Nasal cavity respiratory epithelium epithelial cell of viscerocranial mucosa (primary cell): Measurements from ENCODE around the gene TERB1. TPM values are rescaled to one million over a fixed set of nuclear protein-coding genes. Genes with fewer than 3 reads are reported as not detected.

Experiments used
- total RNA-seq: library from RNA; depleted of rRNA; stranded (reverse); fragments of >200 nt; gene quantifications from 2 replicates; pipeline ENCODE4 v1.2.3, GENCODE V29; 2014

Gene TERB1
- under 0.01 and 0.14 TPM in 2 replicates for total RNA-seq

GRCh38 chr16:66801320-66802105 is at the start of gene TERB1:
TSS of gene TERB1 (minus strand) at chr16:66801584. CDS start at chr16:66796798, 4,786 bp downstream.

GRCh38 chr16:66844342-66845079 is 43.1 kb upstream of the TERB1 start, which contains the start of gene CA7:
TSS of gene CA7 (plus strand) at chr16:66844414. CDS start at chr16:66844488, 74 bp downstream.

GRCh38 chr16:66830422-66831404 is 29.3 kb upstream of the TERB1 start, which contains the start of gene NAE1:
TSS of gene NAE1 (minus strand) at chr16:66830976. CDS start at chr16:66830899, 77 bp downstream.

GRCh38 chr16:66751303-66751991 is 49.9 kb downstream of the TERB1 start, which contains the start of gene DYNC1LI2:
TSS of gene DYNC1LI2 (minus strand) at chr16:66751609. CDS start at chr16:66751591, 18 bp downstream.

Other genes with a start within 250 kb of the TERB1 start
- 22.4 and 23.6 TPM in 2 replicates for gene CKLF, start 249.0 kb downstream of the TERB1 start, total RNA-seq
- gene CMTM1, start 235.1 kb downstream of the TERB1 start, total RNA-seq = 0.34 and 0.93 TPM in 2 replicates
- not detected in 2 replicates for gene CMTM2, start 222.1 kb downstream of the TERB1 start, total RNA-seq
- 1.4 and 9.4 TPM in 2 replicates for gene CMTM3, start 196.9 kb downstream of the TERB1 start, total RNA-seq
- 86.5 and 91.1 TPM in 2 replicates for gene CMTM4, start 104.8 kb downstream of the TERB1 start, total RNA-seq
- gene DYNC1LI2, start 50.0 kb downstream of the TERB1 start, total RNA-seq = 94.0 and 102 TPM in 2 replicates
- 64.6 and 77.6 TPM in 2 replicates for gene NAE1, start 29.4 kb upstream of the TERB1 start, total RNA-seq
- gene CA7, start 42.8 kb upstream of the TERB1 start, total RNA-seq = not detected in 2 replicates
- gene PDP2, start 78.9 kb upstream of the TERB1 start, total RNA-seq = 13.3 and 17.0 TPM in 2 replicates
- 0.07 and 1.0 TPM in 2 replicates for gene CDH16, start 117.3 kb upstream of the TERB1 start, total RNA-seq
- 3.1 and 35.2 TPM in 2 replicates for gene RRAD, start 124.0 kb upstream of the TERB1 start, total RNA-seq
- gene CIAO2B, start 132.8 kb upstream of the TERB1 start, total RNA-seq = 97.0 and 215 TPM in 2 replicates
- 41.4 and 130 TPM in 2 replicates for gene CES2, start 133.9 kb upstream of the TERB1 start, total RNA-seq
- gene CES3, start 159.7 kb upstream of the TERB1 start, total RNA-seq = 1.4 TPM in 2 replicates
- 1.4 and 2.0 TPM in 2 replicates for gene CES4A, start 187.0 kb upstream of the TERB1 start, total RNA-seq
- 86.8 and 120 TPM in 2 replicates for gene CBFB, start 227.6 kb upstream of the TERB1 start, total RNA-seq